Type B pancreatic cell (in vitro differentiated cells): ENCODE data around the gene PKN2. TPM values are rescaled to one million over a fixed set of nuclear protein-coding genes. Genes with fewer than 3 reads are reported as not detected.

Experiments
- DNase-seq: peaks from one replicate; pipeline ENCODE4 v3.0.0; 2021; ENCODE audit warnings: mixed read lengths; ENCODE audit not compliant: unreplicated experiment; ENCODE audit errors: extremely low spot score
- H3K27ac Mint-ChIP-seq: 2 replicates; pipeline ENCODE4 v1.8.0; 2021; ENCODE audit warnings: mild to moderate bottlenecking, mixed read lengths
- H3K27me3 Mint-ChIP-seq: 2 replicates; pipeline ENCODE4 v1.8.0; 2021; ENCODE audit warnings: mixed read lengths
- H3K36me3 Mint-ChIP-seq: 2 replicates; pipeline ENCODE4 v1.8.0; 2021; ENCODE audit warnings: mixed read lengths
- H3K4me1 Mint-ChIP-seq: one replicate; pipeline ENCODE4 v1.8.0; 2021; ENCODE audit warnings: mixed read lengths; ENCODE audit not compliant: unreplicated experiment
- H3K4me3 Mint-ChIP-seq: 2 replicates; pipeline ENCODE4 v1.8.0; 2021; ENCODE audit warnings: mild to moderate bottlenecking, mixed read lengths
- H3K9me3 Mint-ChIP-seq: 2 replicates; pipeline ENCODE4 v1.8.0; 2021; ENCODE audit warnings: mixed read lengths
- total RNA-seq: library from RNA; stranded (reverse); gene quantifications from 2 replicates; pipeline ENCODE4 v1.2.1, GENCODE V29; 2021; ENCODE audit warnings: low replicate concordance
- TF ChIP-seq, protein P1 (sequence below): fragments of 200-600 bp; sonication (generic); conservative IDR thresholded peaks from 2 replicates; pipeline ENCODE4 v1.5.0; 2021; ENCODE audit warnings: antibody characterized with exemption, mild to moderate bottlenecking

PKN2 gene
- total RNA-seq, 1 donor from 2014 or later = 56.0 TPM

- H3K36me3 Mint-ChIP-seq = peaks cover 37% of the 10 kb centered on the region
These were observed 95.8 kb downstream of the PKN2 start for GRCh38 chr1:88779880-88780279.

DNA sequence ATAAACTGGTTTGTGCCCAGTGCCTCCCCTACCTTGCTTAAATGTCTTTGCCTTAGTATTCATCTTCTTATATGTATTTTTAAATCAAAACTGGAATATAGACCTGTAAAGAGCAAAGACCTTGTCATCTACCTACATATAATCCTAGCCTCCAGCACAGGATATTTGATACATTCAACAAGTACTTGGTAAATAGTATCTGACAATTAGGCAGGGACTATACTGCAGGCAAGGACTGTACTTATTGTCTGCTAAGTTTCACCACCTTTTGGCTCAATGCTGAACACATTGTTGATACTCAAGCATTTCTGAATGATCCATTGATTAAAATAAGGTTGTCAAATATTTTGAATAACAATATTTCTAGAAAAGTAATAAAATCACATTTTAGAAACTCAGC lies 96.4 kb downstream of the PKN2 start:
- Mint-ChIP-seq H3K27me3 (no peaks in the 10 kb centered on the region), H3K36me3 (peaks cover 36% of the 10 kb centered on the region), H3K27ac (peak overlapping the region; percentile 79), H3K4me1 (no peaks in the 10 kb centered on the region), H3K4me3 (no peak overlapping the region), H3K9me3 (no peaks in the 10 kb centered on the region)
- TF ChIP-seq, protein P1, sequence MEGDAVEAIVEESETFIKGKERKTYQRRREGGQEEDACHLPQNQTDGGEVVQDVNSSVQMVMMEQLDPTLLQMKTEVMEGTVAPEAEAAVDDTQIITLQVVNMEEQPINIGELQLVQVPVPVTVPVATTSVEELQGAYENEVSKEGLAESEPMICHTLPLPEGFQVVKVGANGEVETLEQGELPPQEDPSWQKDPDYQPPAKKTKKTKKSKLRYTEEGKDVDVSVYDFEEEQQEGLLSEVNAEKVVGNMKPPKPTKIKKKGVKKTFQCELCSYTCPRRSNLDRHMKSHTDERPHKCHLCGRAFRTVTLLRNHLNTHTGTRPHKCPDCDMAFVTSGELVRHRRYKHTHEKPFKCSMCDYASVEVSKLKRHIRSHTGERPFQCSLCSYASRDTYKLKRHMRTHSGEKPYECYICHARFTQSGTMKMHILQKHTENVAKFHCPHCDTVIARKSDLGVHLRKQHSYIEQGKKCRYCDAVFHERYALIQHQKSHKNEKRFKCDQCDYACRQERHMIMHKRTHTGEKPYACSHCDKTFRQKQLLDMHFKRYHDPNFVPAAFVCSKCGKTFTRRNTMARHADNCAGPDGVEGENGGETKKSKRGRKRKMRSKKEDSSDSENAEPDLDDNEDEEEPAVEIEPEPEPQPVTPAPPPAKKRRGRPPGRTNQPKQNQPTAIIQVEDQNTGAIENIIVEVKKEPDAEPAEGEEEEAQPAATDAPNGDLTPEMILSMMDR = no peak
- no peak for DNase-seq

More at GRCh38 chr1:88779880-88780279, 95.8 kb downstream of the PKN2 start:
- Mint-ChIP-seq H3K27me3 (no peaks in the 10 kb centered on the region), H3K9me3 (no peaks in the 10 kb centered on the region), H3K27ac (peak overlapping the region; percentile 79), H3K4me3 (no peak overlapping the region), H3K4me1 (no peaks in the 10 kb centered on the region)
- TF ChIP-seq, protein P1 = no peak
- no peak for DNase-seq

- H3K36me3 Mint-ChIP-seq = peaks cover 17% of the 10 kb centered on the region
- no peak overlapping the region for H3K27ac Mint-ChIP-seq
- TF ChIP-seq, protein P1 = no peak
- no peaks in the 10 kb centered on the region for H3K4me1 Mint-ChIP-seq
- DNase-seq = no peak
- H3K27me3 Mint-ChIP-seq = no peaks in the 10 kb centered on the region
- no peaks in the 10 kb centered on the region for H3K9me3 Mint-ChIP-seq
- no peak overlapping the region for H3K4me3 Mint-ChIP-seq
These were observed 99.1 kb downstream of the PKN2 start for GRCh38 chr1:88783145-88783544.

DNA sequence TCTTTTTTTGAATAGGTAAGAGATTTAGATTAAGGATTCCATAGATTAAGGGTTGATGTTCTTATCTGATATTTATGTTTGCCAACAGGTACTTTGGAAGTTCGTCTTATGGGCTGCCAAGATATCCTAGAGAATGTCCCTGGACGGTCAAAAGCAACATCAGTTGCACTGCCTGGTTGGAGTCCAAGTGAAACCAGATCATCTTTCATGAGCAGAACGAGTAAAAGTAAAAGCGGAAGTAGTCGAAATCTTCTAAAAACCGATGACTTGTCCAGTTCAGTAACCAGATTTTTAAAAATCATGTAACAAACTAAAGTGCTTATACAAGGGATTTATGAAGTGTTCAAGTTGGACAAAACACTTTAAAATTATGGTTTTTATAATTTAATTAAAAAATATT lies 100.5 kb downstream of the PKN2 start:
- Mint-ChIP-seq H3K27me3 (no peaks in the 10 kb centered on the region), H3K27ac (no peak overlapping the region), H3K4me1 (no peaks in the 10 kb centered on the region), H3K36me3 (peaks cover 15% of the 10 kb centered on the region), H3K9me3 (no peaks in the 10 kb centered on the region), H3K4me3 (no peak overlapping the region)
- TF ChIP-seq, protein P1 = no peak
- no peak for DNase-seq

DNA sequence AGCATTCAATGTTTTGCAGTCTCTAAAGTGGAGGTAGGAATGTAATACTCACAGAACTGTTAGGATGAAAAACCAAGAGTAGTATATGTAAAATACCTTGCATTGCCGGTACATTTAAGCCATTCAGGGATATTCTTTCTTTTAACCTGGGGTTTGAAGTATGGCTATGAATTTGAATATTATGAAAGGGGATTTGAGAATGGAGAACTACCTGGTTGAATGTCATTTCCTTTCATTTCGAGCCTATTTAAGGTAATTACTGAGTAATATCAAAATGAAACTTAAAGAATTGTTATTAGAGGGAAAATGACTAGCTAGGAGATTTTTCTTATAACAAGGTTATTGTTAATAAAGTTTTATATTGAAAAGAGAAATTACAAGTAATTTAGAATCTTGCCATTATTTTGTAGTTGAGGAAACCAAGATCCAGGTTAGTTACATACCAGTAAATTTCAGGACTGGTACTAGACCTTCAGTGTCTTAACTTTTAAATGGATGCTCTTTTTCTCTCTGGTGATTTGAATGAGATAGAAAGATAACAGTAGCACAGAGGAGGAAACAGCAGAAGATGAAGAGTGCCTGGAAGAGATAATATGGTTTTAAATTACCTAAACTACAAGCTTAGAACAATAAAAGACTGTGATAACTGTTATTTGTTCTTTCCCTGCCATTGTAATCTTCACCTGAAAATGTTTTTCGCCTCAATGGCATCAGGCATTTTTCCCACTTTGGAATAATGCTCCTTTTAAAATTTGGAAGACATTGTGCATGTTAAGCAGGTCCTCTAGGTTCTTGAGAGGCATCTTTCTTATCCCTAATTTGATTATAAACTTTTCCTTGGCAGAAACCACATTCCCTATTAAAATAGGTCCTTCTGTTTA lies 103.2 kb downstream of the PKN2 start:
- Mint-ChIP-seq H3K9me3 (no peaks in the 10 kb centered on the region), H3K36me3 (peaks cover 19% of the 10 kb centered on the region), H3K4me1 (no peaks in the 10 kb centered on the region), H3K27me3 (no peaks in the 10 kb centered on the region), H3K27ac (no peak overlapping the region), H3K4me3 (no peak overlapping the region)
- no peak for DNase-seq
- TF ChIP-seq, protein P1 = no peak
